ENCODE measurements around the gene UBE2F.
"Not testable (repeated sequence)": the region's sequence is repeated elsewhere in the genome, so short reads cannot be mapped to it uniquely, and the experiment has no call there.

UBE2F gene

GRCh38 chr2:238046725-238047270, 80.0 kb downstream of the UBE2F start:
- DNase-seq (ENCODE audit: low spot score), result no peak

- no peak for DNase-seq (ENCODE audit: low spot score)
Observed at GRCh38 chr2:238053191-238053776, 86.5 kb downstream of the UBE2F start.

GRCh38 chr2:238055841-238056240, 89.0 kb downstream of the UBE2F start:
- DNase-seq (ENCODE audit: low spot score), result no peak

- not testable (repeated sequence) for DNase-seq (ENCODE audit: low spot score)
Observed at GRCh38 chr2:238057696-238058575, 91.1 kb downstream of the UBE2F start.

GRCh38 chr2:238059505-238059904, 92.7 kb downstream of the UBE2F start:
- DNase-seq (ENCODE audit: low spot score), result no peak

GRCh38 chr2:238060096-238060541, 93.3 kb downstream of the UBE2F start:
- no peak for DNase-seq (ENCODE audit: low spot score)

GRCh38 chr2:238060542-238061314, 93.9 kb downstream of the UBE2F start, which contains the start of gene SCLY:
Gene SCLY, plus strand, starts transcription at chr2:238061001. Its CDS starts 54 bp downstream, at chr2:238061055.
- DNase-seq (ENCODE audit: low spot score), result peak; percentile 100

GRCh38 chr2:238061315-238062202, 94.7 kb downstream of the UBE2F start:
- DNase-seq (ENCODE audit: low spot score), result no peak

- no peak for DNase-seq (ENCODE audit: low spot score)
Observed at GRCh38 chr2:238063414-238064189, 96.8 kb downstream of the UBE2F start.

- no peak for DNase-seq (ENCODE audit: low spot score)
Observed at GRCh38 chr2:238064376-238064775, 97.6 kb downstream of the UBE2F start.

GRCh38 chr2:238065071-238065846, 98.4 kb downstream of the UBE2F start:
- DNase-seq (ENCODE audit: low spot score), result no peak

GRCh38 chr2:238066218-238066617, 99.4 kb downstream of the UBE2F start:
- no peak for DNase-seq (ENCODE audit: low spot score)

GRCh38 chr2:238066718-238067117, 99.9 kb downstream of the UBE2F start:
- not testable (repeated sequence) for DNase-seq (ENCODE audit: low spot score)

GRCh38 chr2:238067939-238068338, 101.1 kb downstream of the UBE2F start:
- DNase-seq (ENCODE audit: low spot score), result no peak

- DNase-seq (ENCODE audit: low spot score), result no peak
Observed at GRCh38 chr2:238069021-238069709, 102.4 kb downstream of the UBE2F start.

- DNase-seq (ENCODE audit: low spot score), result no peak
Observed at GRCh38 chr2:238069877-238070276, 103.1 kb downstream of the UBE2F start.

GRCh38 chr2:238075397-238075796, 108.6 kb downstream of the UBE2F start:
- DNase-seq (ENCODE audit: low spot score), result no peak

- no peak for DNase-seq (ENCODE audit: low spot score)
Observed at GRCh38 chr2:238077292-238077691, 110.5 kb downstream of the UBE2F start.

GRCh38 chr2:238079874-238080327, 113.1 kb downstream of the UBE2F start:
- no peak for DNase-seq (ENCODE audit: low spot score)

All from left forelimb (tissue), 1 donor.